ENCODE data around the gene HMGCS2. TPM values are rescaled to one million over a fixed set of nuclear protein-coding genes. Genes with fewer than 3 reads are reported as not detected.

HMGCS2 gene
- total RNA-seq, 1 donor from 2014 or later = 105 TPM

- no peak for TF ChIP-seq CTCF (IDR thresholded peaks at IDR 0.05; ENCODE audit: unreplicated experiment)
- no peaks in the 10 kb centered on the region for H3K36me3 Mint-ChIP-seq (ENCODE audit: insufficient read depth)
- no peak for DNase-seq (ENCODE audit: low spot score, unreplicated experiment)
- H3K9me3 Mint-ChIP-seq (ENCODE audit: low read depth) = peaks cover 2% of the 10 kb centered on the region
- H3K27ac Mint-ChIP-seq = peak overlapping the region; percentile 97
- H3K27me3 Mint-ChIP-seq = no peaks in the 10 kb centered on the region
- no peak overlapping the region for H3K4me3 Mint-ChIP-seq (ENCODE audit: low read depth)
- peaks cover 68% of the 10 kb centered on the region for H3K4me1 Mint-ChIP-seq (ENCODE audit: low read depth)
Observed at GRCh38 chr1:119778886-119779560, 10.3 kb upstream of the HMGCS2 start.

- Mint-ChIP-seq H3K4me1 (ENCODE audit: low read depth) (peaks cover 68% of the 10 kb centered on the region), H3K27ac (peak overlapping the region; percentile 58), H3K9me3 (ENCODE audit: low read depth) (peaks cover 2% of the 10 kb centered on the region), H3K36me3 (ENCODE audit: insufficient read depth) (no peaks in the 10 kb centered on the region), H3K27me3 (no peaks in the 10 kb centered on the region), H3K4me3 (ENCODE audit: low read depth) (no peak overlapping the region)
- TF ChIP-seq CTCF (IDR thresholded peaks at IDR 0.05; ENCODE audit: unreplicated experiment) = no peak
- DNase-seq (ENCODE audit: low spot score, unreplicated experiment) = no peak
Observed at GRCh38 chr1:119778359-119778758, 9.7 kb upstream of the HMGCS2 start.

- no peak for TF ChIP-seq CTCF (IDR thresholded peaks at IDR 0.05; ENCODE audit: unreplicated experiment)
- no peak for DNase-seq (ENCODE audit: low spot score, unreplicated experiment)
- Mint-ChIP-seq H3K36me3 (ENCODE audit: insufficient read depth) (no peaks in the 10 kb centered on the region), H3K27me3 (no peaks in the 10 kb centered on the region), H3K4me3 (ENCODE audit: low read depth) (peak overlapping the region; percentile 24), H3K27ac (peak overlapping the region; percentile 94), H3K9me3 (ENCODE audit: low read depth) (peaks cover 2% of the 10 kb centered on the region), H3K4me1 (ENCODE audit: low read depth) (peaks cover 45% of the 10 kb centered on the region)
Observed at GRCh38 chr1:119774746-119775490, 6.2 kb upstream of the HMGCS2 start.

- H3K36me3 Mint-ChIP-seq (ENCODE audit: insufficient read depth) = no peaks in the 10 kb centered on the region
- no peak for DNase-seq (ENCODE audit: low spot score, unreplicated experiment)
- peaks cover 2% of the 10 kb centered on the region for H3K9me3 Mint-ChIP-seq (ENCODE audit: low read depth)
- peak overlapping the region; percentile 94 for H3K27ac Mint-ChIP-seq
- peak overlapping the region; percentile 0 for H3K4me3 Mint-ChIP-seq (ENCODE audit: low read depth)
- H3K27me3 Mint-ChIP-seq = no peaks in the 10 kb centered on the region
- H3K4me1 Mint-ChIP-seq (ENCODE audit: low read depth) = peaks cover 34% of the 10 kb centered on the region
- no peak for TF ChIP-seq CTCF (IDR thresholded peaks at IDR 0.05; ENCODE audit: unreplicated experiment)
Observed at GRCh38 chr1:119773711-119774241, 5.1 kb upstream of the HMGCS2 start.

- DNase-seq (ENCODE audit: low spot score, unreplicated experiment) = no peak
- Mint-ChIP-seq H3K36me3 (ENCODE audit: insufficient read depth) (no peaks in the 10 kb centered on the region), H3K27me3 (no peaks in the 10 kb centered on the region), H3K4me3 (ENCODE audit: low read depth) (no peak overlapping the region), H3K9me3 (ENCODE audit: low read depth) (peaks cover 2% of the 10 kb centered on the region), H3K4me1 (ENCODE audit: low read depth) (peaks cover 37% of the 10 kb centered on the region), H3K27ac (no peak overlapping the region)
- TF ChIP-seq CTCF (IDR thresholded peaks at IDR 0.05; ENCODE audit: unreplicated experiment) = no peak
Observed at GRCh38 chr1:119772298-119772697, 3.6 kb upstream of the HMGCS2 start.
